ENCODE data around the gene EFTUD2. TPM values are rescaled to one million over a fixed set of nuclear protein-coding genes. Genes with fewer than 3 reads are reported as not detected.
"Not testable (repeated sequence)": the region's sequence is repeated elsewhere in the genome, so short reads cannot be mapped to it uniquely, and the experiment has no call there.

EFTUD2 gene
- polyA plus RNA-seq, 1 experiment: 121 TPM

DNA sequence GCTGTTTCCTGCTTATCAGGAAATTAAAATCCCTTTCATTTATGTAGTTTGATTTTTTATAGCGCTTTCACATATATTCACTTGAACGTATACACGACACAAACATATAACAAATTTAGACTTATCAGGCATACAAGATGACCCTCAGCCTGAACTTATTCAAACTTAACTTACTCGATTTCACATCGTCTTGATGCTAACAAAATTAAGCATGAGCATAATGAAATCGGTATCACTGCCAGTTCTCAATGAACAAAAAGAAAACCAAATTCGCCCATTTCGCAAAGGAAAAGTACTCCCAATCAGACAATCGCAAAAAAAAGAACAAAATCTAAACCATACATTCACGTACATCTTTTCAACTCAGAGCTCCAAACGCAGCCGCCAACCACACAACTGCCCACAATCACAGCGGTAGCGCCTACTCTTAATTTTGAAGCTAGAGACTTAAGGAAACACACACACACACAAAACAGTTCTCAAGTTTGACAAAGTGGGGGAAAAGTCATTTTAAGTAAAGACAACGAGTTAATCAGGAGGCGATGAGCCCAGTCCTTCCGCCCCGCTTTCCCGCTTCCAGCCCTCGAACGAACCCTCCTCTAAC, 70.2 kb downstream of the EFTUD2 start:
- no peak for TF ChIP-seq CTCF (IDR thresholded peaks at IDR 0.05; ENCODE audit: insufficient read depth, low read depth, low read length)
- POLR2A ChIA-PET: interaction anchor here (0.7 kb wide), 1 partner anchor 44 kb away, joined by 6 read pairs; no protein-coding TSS in a partner anchor
- H3K36me3 ChIP-seq (ENCODE audit: control insufficient read depth, insufficient read depth, low read length): no peaks in the 10 kb centered on the region
- no peak for DNase-seq (ENCODE audit: low read depth)
- H3K4me3 ChIP-seq (ENCODE audit: low read depth, low read length): peak overlapping the region; percentile 83
- CTCF ChIA-PET: interaction anchor here (0.6 to 1.8 kb wide), 4 partner anchors 34 to 50 kb away, joined by 4 to 12 read pairs (median 8); no protein-coding TSS in a partner anchor
- no peaks in the 10 kb centered on the region for H3K27me3 ChIP-seq (ENCODE audit: control insufficient read depth, insufficient read depth, low read length)

GRCh38 chr17:44827863-44828262, 71.4 kb downstream of the EFTUD2 start:
- Histone ChIP-seq H3K27me3 (ENCODE audit: control insufficient read depth, insufficient read depth, low read length) (no peaks in the 10 kb centered on the region), H3K36me3 (ENCODE audit: control insufficient read depth, insufficient read depth, low read length) (no peaks in the 10 kb centered on the region), H3K4me3 (ENCODE audit: low read depth, low read length) (peak overlapping the region; percentile 83)
- ChIA-PET POLR2A (no interaction called here), CTCF (interaction anchor here (0.8 to 1.8 kb wide), 3 partner anchors 13 to 48 kb away, joined by 3 to 12 read pairs (median 9); no protein-coding TSS in a partner anchor)
- DNase-seq (ENCODE audit: low read depth): no peak
- no peak for TF ChIP-seq CTCF (IDR thresholded peaks at IDR 0.05; ENCODE audit: insufficient read depth, low read depth, low read length)

DNA sequence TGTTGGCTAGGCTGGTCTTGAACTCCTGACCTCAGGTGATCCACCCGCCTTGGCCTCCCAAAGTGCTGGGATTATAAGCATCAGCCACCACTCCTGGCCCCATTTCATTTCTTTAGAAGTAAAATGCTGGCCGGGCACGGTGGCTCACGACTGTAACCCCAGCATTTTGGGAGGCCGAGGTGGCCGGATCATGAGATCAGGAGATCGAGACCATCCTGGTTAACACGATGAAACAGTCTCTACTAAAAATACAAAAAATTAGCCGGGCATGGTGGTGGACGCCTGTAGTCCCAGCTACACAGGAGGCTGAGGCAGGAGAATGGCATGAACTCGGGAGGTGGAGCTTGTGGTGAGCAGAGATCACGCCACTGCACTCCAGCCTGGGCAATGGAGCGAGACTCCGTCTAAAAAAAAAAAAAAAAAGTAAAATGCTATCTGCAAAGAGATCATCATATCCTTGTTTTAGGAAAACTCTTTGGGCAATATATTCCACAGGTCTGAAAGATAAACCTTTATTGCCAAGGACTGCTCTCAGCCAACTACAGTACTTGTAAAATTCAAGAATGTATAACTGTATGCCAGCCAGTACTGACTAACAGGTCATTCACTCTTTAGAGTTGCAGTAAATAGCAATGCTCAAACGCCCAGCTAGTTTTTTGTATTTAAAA, 73.0 kb downstream of the EFTUD2 start:
- POLR2A ChIA-PET: no interaction called here
- Histone ChIP-seq H3K27me3 (ENCODE audit: control insufficient read depth, insufficient read depth, low read length) (no peaks in the 10 kb centered on the region), H3K4me3 (ENCODE audit: low read depth, low read length) (no peak overlapping the region), H3K36me3 (ENCODE audit: control insufficient read depth, insufficient read depth, low read length) (no peaks in the 10 kb centered on the region)
- no peak for DNase-seq (ENCODE audit: low read depth)
- no peak for TF ChIP-seq CTCF (IDR thresholded peaks at IDR 0.05; ENCODE audit: insufficient read depth, low read depth, low read length)
- CTCF ChIA-PET: interaction anchor here (0.6 to 2.2 kb wide), 9 partner anchors 22 to 535 kb away, joined by 3 to 18 read pairs (median 3); partner anchors contain the start of gene ACBD4

DNA sequence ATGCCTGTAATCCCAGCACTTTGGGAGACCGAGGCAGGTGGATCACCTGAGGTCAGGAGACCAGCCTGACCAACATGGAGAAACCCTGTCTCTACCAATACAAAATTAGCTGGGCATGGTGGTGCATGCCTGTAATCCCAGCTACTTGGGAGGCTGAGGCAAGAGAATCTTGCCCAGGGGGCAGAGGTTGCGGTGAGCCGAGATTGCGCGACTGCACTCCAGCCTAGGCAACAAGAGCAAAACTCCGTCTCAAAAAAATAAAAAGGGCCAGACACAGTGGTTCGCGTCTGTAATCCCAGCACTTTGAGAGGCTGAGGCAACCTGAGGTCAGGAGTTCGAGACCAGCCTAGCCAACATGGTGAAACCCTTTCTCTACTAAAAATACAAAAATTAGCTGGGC, 74.0 kb downstream of the EFTUD2 start:
- CTCF ChIA-PET: interaction anchor here (0.6 to 2.2 kb wide), 3 partner anchors 22 to 231 kb away, joined by 3 to 8 read pairs (median 3); no protein-coding TSS in a partner anchor
- DNase-seq (ENCODE audit: low read depth); H3K4me3 ChIP-seq (ENCODE audit: low read depth, low read length); H3K36me3 ChIP-seq (ENCODE audit: control insufficient read depth, insufficient read depth, low read length); H3K27me3 ChIP-seq (ENCODE audit: control insufficient read depth, insufficient read depth, low read length); POLR2A ChIA-PET: not testable (repeated sequence)

DNA sequence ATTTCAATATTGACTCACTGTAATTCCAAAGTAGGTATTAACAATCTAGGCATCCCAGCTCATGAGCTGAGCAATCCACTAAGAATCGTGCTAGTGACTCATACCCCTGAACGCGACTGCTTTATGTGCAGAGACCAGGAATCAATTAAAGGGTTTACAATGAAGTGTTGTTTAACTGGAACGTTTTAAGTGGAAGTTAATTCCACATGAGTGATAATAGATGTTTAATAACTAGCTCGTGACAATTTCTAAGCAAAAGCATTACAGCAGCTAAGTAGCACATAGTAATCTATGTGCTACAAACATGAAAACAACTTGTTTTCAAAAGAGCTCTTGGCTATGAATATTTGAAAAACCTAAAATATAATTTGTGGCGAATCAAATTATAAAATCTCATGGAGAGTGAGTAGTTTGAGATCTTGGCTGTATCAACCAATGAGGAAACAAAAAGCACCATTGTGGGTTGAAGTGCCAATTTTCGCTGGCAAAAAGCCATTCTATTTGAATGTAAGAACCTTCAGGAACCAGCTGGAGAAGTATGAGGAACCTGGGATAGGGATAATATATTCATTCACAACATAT, 78.5 kb downstream of the EFTUD2 start:
- Histone ChIP-seq H3K27me3 (ENCODE audit: control insufficient read depth, insufficient read depth, low read length) (no peaks in the 10 kb centered on the region), H3K36me3 (ENCODE audit: control insufficient read depth, insufficient read depth, low read length) (no peaks in the 10 kb centered on the region), H3K4me3 (ENCODE audit: low read depth, low read length) (no peak overlapping the region)
- ChIA-PET POLR2A (interaction anchor here (0.6 to 0.7 kb wide), 2 partner anchors 15 to 69 kb away, joined by 3 to 7 read pairs; no protein-coding TSS in a partner anchor), CTCF (interaction anchor here (0.6 to 1.5 kb wide), 4 partner anchors 20 to 201 kb away, joined by 3 to 8 read pairs (median 4); no protein-coding TSS in a partner anchor)
- no peak for TF ChIP-seq CTCF (IDR thresholded peaks at IDR 0.05; ENCODE audit: insufficient read depth, low read depth, low read length)
- peak; percentile 84 for DNase-seq (ENCODE audit: low read depth)

GRCh38 chr17:44818508-44818907, 80.7 kb downstream of the EFTUD2 start:
- H3K4me3 ChIP-seq (ENCODE audit: low read depth, low read length); H3K27me3 ChIP-seq (ENCODE audit: control insufficient read depth, insufficient read depth, low read length); DNase-seq (ENCODE audit: low read depth); POLR2A ChIA-PET; H3K36me3 ChIP-seq (ENCODE audit: control insufficient read depth, insufficient read depth, low read length): not testable (repeated sequence)
- CTCF ChIA-PET: interaction anchor here (1.1 to 1.5 kb wide), 2 partner anchors 13 to 39 kb away, joined by 3 to 4 read pairs; no protein-coding TSS in a partner anchor

Measured in BJ (cell line).